HepG2 (cell line): ENCODE results near the gene WDR27. TPM values are rescaled to one million over a fixed set of nuclear protein-coding genes. Genes with fewer than 3 reads are reported as not detected.

Experiments
- BATF2 ChIP-seq: sonication (generic); formaldehyde crosslinking; IDR thresholded peaks from 2 replicates; pipeline ENCODE4 v1.8.0; 2022; ENCODE audit warnings: mild to moderate bottlenecking, missing genetic modification reagents, moderate library complexity
- CSRNP2 ChIP-seq: sonication (generic); formaldehyde crosslinking; conservative IDR thresholded peaks from 2 replicates; pipeline ENCODE4 v1.8.0; 2022; ENCODE audit warnings: low read depth, missing genetic modification reagents
- FLYWCH1 ChIP-seq: sonication (generic); formaldehyde crosslinking; IDR thresholded peaks from 2 replicates; pipeline ENCODE4 v1.8.1; 2023; ENCODE audit warnings: mild to moderate bottlenecking, missing genetic modification reagents
- GLMP ChIP-seq: sonication (generic); formaldehyde crosslinking; IDR thresholded peaks from 2 replicates; pipeline ENCODE4 v1.9.0; 2021; ENCODE audit warnings: missing genetic modification reagents, mild to moderate bottlenecking, borderline replicate concordance
- HMG20A ChIP-seq: IDR thresholded peaks from 2 replicates; pipeline ENCODE4 v1.6.1; 2016; ENCODE audit warnings: borderline replicate concordance
- MED1 ChIP-seq: sonication (generic); formaldehyde crosslinking; IDR thresholded peaks from 2 replicates; pipeline ENCODE4 v1.4.0; 2020; ENCODE audit warnings: missing genetic modification reagents
- MXD1 ChIP-seq: sonication (generic); formaldehyde crosslinking; IDR thresholded peaks from 2 replicates; pipeline ENCODE4 v1.4.0; 2020; ENCODE audit warnings: mild to moderate bottlenecking, missing genetic modification reagents
- NFE2 ChIP-seq: sonication (generic); formaldehyde crosslinking; IDR thresholded peaks from 2 replicates; pipeline ENCODE4 v1.4.0; 2020; ENCODE audit warnings: missing genetic modification reagents
- RAD21 ChIP-seq: fragments of 450-650 bp; formaldehyde crosslinking; IDR thresholded peaks from 2 replicates; pipeline ENCODE4 v1.5.0; 2020; ENCODE audit warnings: mild to moderate bottlenecking
- SIX4 ChIP-seq: sonication (generic); formaldehyde crosslinking; IDR thresholded peaks from 2 replicates; pipeline ENCODE4 v1.4.0; 2020; ENCODE audit warnings: missing genetic modification reagents
- SMARCC2 ChIP-seq: fragments of 450-650 bp; IDR thresholded peaks from 2 replicates; pipeline ENCODE4 v1.6.1; 2017; ENCODE audit warnings: antibody characterized with exemption, mild to moderate bottlenecking
- TCF12 ChIP-seq, 2 experiments: fragments of 450-650 bp in 1 of 2; sonication (generic) in 1 of 2; formaldehyde crosslinking in 1 of 2; IDR thresholded peaks; 2 replicates each; pipeline versions ENCODE4 v1.6.1 to v1.8.0; 2017 to 2022; ENCODE audit warnings: antibody characterized with exemption in 1 of 2, mild to moderate bottlenecking in 1 of 2, missing genetic modification reagents in 1 of 2, moderate library complexity in 1 of 2
- ZNF276 ChIP-seq: sonication (generic); formaldehyde crosslinking; IDR thresholded peaks from 2 replicates; pipeline ENCODE4 v1.4.0; 2020; ENCODE audit warnings: mild to moderate bottlenecking, low read depth, missing genetic modification reagents
- ZNF615 ChIP-seq: sonication (generic); formaldehyde crosslinking; IDR thresholded peaks from 2 replicates; pipeline ENCODE4 v1.5.0; 2020; ENCODE audit warnings: mild to moderate bottlenecking, missing genetic modification reagents, borderline replicate concordance
- ZNF644 ChIP-seq: IDR thresholded peaks from 2 replicates; pipeline ENCODE4 v1.6.1; 2016; ENCODE audit warnings: low read depth
- ZNF678 ChIP-seq: sonication (generic); formaldehyde crosslinking; IDR thresholded peaks from 2 replicates; pipeline ENCODE4 v1.4.0; 2020; ENCODE audit warnings: mild to moderate bottlenecking, missing genetic modification reagents
- ZNF691 ChIP-seq: sonication (generic); formaldehyde crosslinking; IDR thresholded peaks from 2 replicates; pipeline ENCODE4 v1.4.0; 2020; ENCODE audit warnings: missing genetic modification reagents, low read depth, mild to moderate bottlenecking, borderline replicate concordance
- ZNF703 ChIP-seq: sonication (generic); formaldehyde crosslinking; IDR thresholded peaks from 2 replicates; pipeline ENCODE4 v1.5.1; 2020; ENCODE audit warnings: missing genetic modification reagents, mild to moderate bottlenecking, moderate library complexity, borderline replicate concordance
- ZNF891 ChIP-seq: sonication (generic); formaldehyde crosslinking; IDR thresholded peaks from 2 replicates; pipeline ENCODE4 v1.5.0; 2020; ENCODE audit warnings: mild to moderate bottlenecking, missing genetic modification reagents
- polyA plus RNA-seq, 8 experiments: library from polyadenylated mRNA; depleted of rRNA in 3 of 8; stranded (reverse) in 7 of 8; unstranded in 1 of 8; fragments of >200 nt; fragmentation: Illumina TruSeq in 4 of 8; extraction: Trizol in 4 of 8; gene quantifications; 2 replicates each; pipeline versions ENCODE4 v1.2.1 to v1.2.3, GENCODE V29; 2011 to 2016; ENCODE audit warnings: low read depth in 4 of 8, missing spikeins in 1 of 8, mixed read lengths in 1 of 8; ENCODE audit not compliant: insufficient read depth in 1 of 8
- total RNA-seq, 5 experiments: library from RNA; depleted of rRNA; stranded (reverse); fragments of >200 nt; fragmentation: Illumina TruSeq; extraction: Trizol; gene quantifications; 2 replicates each; pipeline ENCODE4 v1.2.3, GENCODE V29; 2016; ENCODE audit warnings: low read depth in 1 of 5

The WDR27 gene
- total and polyA plus RNA-seq, 2 of the 13 experiments (the other 11 are each of a cell fraction or from before 2014, with no cell fraction given): 34.1 to 80.3 TPM

- TF ChIP-seq ZNF703 (no peak; the same call in 1 of the 2 replicates), MED1 (peak; percentile 92), RAD21 (CRISPR knock-in tag) (no peak), FLYWCH1 (no peak), TCF12 (IDR thresholded peaks at IDR 0.05) (no peak), TCF12 (CRISPR knock-in tag; IDR thresholded peaks at IDR 0.05) (no peak; the same call in 1 of the 2 replicates), ZNF644 (peak; percentile 82), ZNF615 (CRISPR knock-in tag) (0 out of 2 replicates have a peak, but pooled peaks have one; percentile 44), SMARCC2 (no peak), BATF2 (no peak), HMG20A (CRISPR knock-in tag) (peak; percentile 85), NFE2 (CRISPR knock-in tag) (no peak), ZNF891 (CRISPR knock-in tag) (no peak; the same call in 1 of the 2 replicates), SIX4 (CRISPR knock-in tag) (peak; percentile 71), GLMP (CRISPR knock-in tag) (0 out of 2 replicates have a peak, but pooled peaks have one; percentile 36), ZNF678 (no peak), ZNF276 (CRISPR knock-in tag) (no peak; the same call in 1 of the 2 replicates), MXD1 (CRISPR knock-in tag) (no peak), CSRNP2 (CRISPR knock-in tag) (no peak), ZNF691 (CRISPR knock-in tag) (no peak)
These were observed 23.6 kb upstream of the WDR27 start (continued) for GRCh38 chr6:169725125-169726048.
